Neural cell (in vitro differentiated cells): Measurements from ENCODE around the gene CASR.

ENCODE experiments used
- CTCF ChIP-seq: fragments of 450-650 bp; IDR thresholded peaks from 2 replicates; pipeline ENCODE4 v1.5.1; 2014; ENCODE audit warnings: antibody characterized with exemption, mild to moderate bottlenecking, moderate library complexity; ENCODE audit not compliant: poor library complexity, severe bottlenecking
- EP300 ChIP-seq: fragments of 450-650 bp; conservative IDR thresholded peaks from 2 replicates; pipeline ENCODE4 v1.6.1; 2014; ENCODE audit warnings: antibody characterized with exemption, mild to moderate bottlenecking, moderate library complexity; ENCODE audit not compliant: poor library complexity, severe bottlenecking
- EZH2 ChIP-seq: fragments of 200-600, 300-800 bp; shearing (Covaris generic), sonication (generic); IDR thresholded peaks from 2 replicates; pipeline ENCODE4 v1.6.1; 2014; ENCODE audit warnings: antibody characterized with exemption, low read length, borderline replicate concordance, mild to moderate bottlenecking; ENCODE audit not compliant: insufficient read depth, poor library complexity, severe bottlenecking
- POLR2AphosphoS5 ChIP-seq: IDR thresholded peaks from 2 replicates; pipeline ENCODE4 v1.6.1; 2012
- RAD21 ChIP-seq: fragments of 450-650 bp; conservative IDR thresholded peaks from 2 replicates; pipeline ENCODE4 v1.6.1; 2014; ENCODE audit warnings: antibody characterized with exemption, mild to moderate bottlenecking, moderate library complexity
- REST ChIP-seq: IDR thresholded peaks from 2 replicates; pipeline ENCODE4 v1.6.1; 2012; ENCODE audit warnings: borderline replicate concordance
- TAF1 ChIP-seq: IDR thresholded peaks from 2 replicates; pipeline ENCODE4 v1.6.1; 2012; ENCODE audit warnings: low read depth

GRCh38 chr3:122215592-122216298 lies 32.3 kb downstream of the CASR start:
- no peak for TF ChIP-seq CTCF
- TF ChIP-seq EP300 = no peak
- TF ChIP-seq EZH2 = no peak
- TF ChIP-seq TAF1 = no peak
- no peak for TF ChIP-seq POLR2AphosphoS5
- no peak for TF ChIP-seq RAD21
- TF ChIP-seq REST = no peak
